WTC11 (cell line): ENCODE data around the gene C2orf66. TPM values are rescaled to one million over a fixed set of nuclear protein-coding genes. Genes with fewer than 3 reads are reported as not detected.

ENCODE experiments used
- ATAC-seq: fragments of 200-7000 bp; cut with Tn5 transposase; 2 replicates; pipeline ENCODE4 v1.10.0; 2021; ENCODE audit warnings: mild to moderate bottlenecking, moderate library complexity
- CTCF ChIA-PET: fragments of 300-600 bp; sonication (Branson Sonifier 250); formaldehyde crosslinking; loops from one replicate; lab custom pipeline; 2021; ENCODE audit warnings: antibody characterized with exemption; lab: Charles Lee
- POLR2A ChIA-PET: fragments of 350-600 bp; sonication (Branson Sonifier 250); formaldehyde crosslinking; loops from one replicate; lab custom pipeline; 2021; ENCODE audit warnings: antibody characterized with exemption; lab: Charles Lee
- DNase-seq: peaks from one replicate; pipeline ENCODE4 v3.0.0; 2021; ENCODE audit warnings: low spot score
- H3K27ac Mint-ChIP-seq: 2 replicates; pipeline ENCODE4 v1.8.0; 2021; ENCODE audit warnings: mixed read lengths
- H3K27me3 Mint-ChIP-seq: 2 replicates; pipeline ENCODE4 v1.8.0; 2021; ENCODE audit warnings: low read depth, mild to moderate bottlenecking, moderate library complexity, mixed read lengths
- H3K36me3 Mint-ChIP-seq: 2 replicates; pipeline ENCODE4 v1.8.0; 2021; ENCODE audit warnings: mixed read lengths
- H3K4me1 Mint-ChIP-seq: 2 replicates; pipeline ENCODE4 v1.8.0; 2022; ENCODE audit warnings: mixed read lengths
- H3K4me3 Mint-ChIP-seq: 2 replicates; pipeline ENCODE4 v1.8.0; 2021; ENCODE audit warnings: mild to moderate bottlenecking, moderate library complexity, mixed read lengths
- H3K9me3 Mint-ChIP-seq: 2 replicates; pipeline ENCODE4 v1.8.0; 2021; ENCODE audit warnings: mixed read lengths
- AFF4 ChIP-seq: sonication (generic); formaldehyde crosslinking; IDR thresholded peaks from 2 replicates; pipeline ENCODE4 v1.8.1; 2023; ENCODE audit warnings: mild to moderate bottlenecking, missing genetic modification reagents, borderline replicate concordance
- CREM ChIP-seq: sonication (generic); formaldehyde crosslinking; IDR thresholded peaks from 2 replicates; pipeline ENCODE4 v1.8.1; 2022; ENCODE audit warnings: mild to moderate bottlenecking, missing genetic modification reagents, moderate library complexity
- EMX1 ChIP-seq: fragments of 250-450 bp; sonication (Bioruptor Pico); IDR thresholded peaks from 2 replicates; pipeline ENCODE4 v1.8.0; 2021; ENCODE audit warnings: mild to moderate bottlenecking
- GABPB1 ChIP-seq: sonication (generic); formaldehyde crosslinking; IDR thresholded peaks from 2 replicates; pipeline ENCODE4 v1.8.1; 2023; ENCODE audit warnings: mild to moderate bottlenecking, missing genetic modification reagents
- IRF2 ChIP-seq: sonication (generic); formaldehyde crosslinking; IDR thresholded peaks from 2 replicates; pipeline ENCODE4 v1.8.0; 2022; ENCODE audit warnings: low read depth, missing genetic modification reagents, borderline replicate concordance
- MAX ChIP-seq: sonication (generic); formaldehyde crosslinking; IDR thresholded peaks from 2 replicates; pipeline ENCODE4 v1.8.0; 2022; ENCODE audit warnings: mild to moderate bottlenecking, missing genetic modification reagents
- MYBL2 ChIP-seq: sonication (generic); formaldehyde crosslinking; IDR thresholded peaks from 2 replicates; pipeline ENCODE4 v1.8.1; 2023; ENCODE audit warnings: mild to moderate bottlenecking, moderate library complexity, missing genetic modification reagents
- NR2C2 ChIP-seq: sonication (generic); formaldehyde crosslinking; IDR thresholded peaks from 2 replicates; pipeline ENCODE4 v1.8.0; 2022; ENCODE audit warnings: mild to moderate bottlenecking, missing genetic modification reagents
- NR3C1 ChIP-seq: sonication (generic); formaldehyde crosslinking; conservative IDR thresholded peaks from 2 replicates; pipeline ENCODE4 v1.8.1; 2023; ENCODE audit warnings: low read depth, mild to moderate bottlenecking, missing genetic modification reagents
- PRRX2 ChIP-seq: fragments of 250-450 bp; sonication (Bioruptor Pico); IDR thresholded peaks from 2 replicates; pipeline ENCODE4 v1.8.0; 2021; ENCODE audit warnings: mild to moderate bottlenecking
- RELA ChIP-seq: sonication (generic); formaldehyde crosslinking; IDR thresholded peaks from 2 replicates; pipeline ENCODE4 v1.8.1; 2022; ENCODE audit warnings: missing genetic modification reagents, mild to moderate bottlenecking, borderline replicate concordance
- SMAD3 ChIP-seq: sonication (generic); formaldehyde crosslinking; IDR thresholded peaks from 2 replicates; pipeline ENCODE4 v1.8.0; 2022; ENCODE audit warnings: missing genetic modification reagents, mild to moderate bottlenecking, borderline replicate concordance
- TP53 ChIP-seq: sonication (generic); formaldehyde crosslinking; IDR thresholded peaks from 2 replicates; pipeline ENCODE4 v1.8.1; 2023; ENCODE audit warnings: mild to moderate bottlenecking, missing genetic modification reagents
- ZNF317 ChIP-seq: sonication (generic); formaldehyde crosslinking; IDR thresholded peaks from 2 replicates; pipeline ENCODE4 v1.8.1; 2023; ENCODE audit warnings: low read depth, mild to moderate bottlenecking, moderate library complexity, missing genetic modification reagents, borderline replicate concordance
- ZNF671 ChIP-seq: fragments of 250-450 bp; sonication (Bioruptor Pico); IDR thresholded peaks from 2 replicates; pipeline ENCODE4 v1.8.0; 2021; ENCODE audit warnings: mild to moderate bottlenecking
- total RNA-seq: library from RNA; stranded (reverse); gene quantifications from 3 replicates; pipeline ENCODE4 v1.2.3, GENCODE V29; 2021
- TF ChIP-seq, protein P1 (sequence below): fragments of 200-600 bp; IDR thresholded peaks from 2 replicates; pipeline ENCODE4 v1.8.0; 2022; ENCODE audit warnings: antibody characterized with exemption
- TF ChIP-seq, protein P2 (sequence below): sonication (generic); formaldehyde crosslinking; IDR thresholded peaks from 2 replicates; pipeline ENCODE4 v1.8.0; 2022; ENCODE audit warnings: mild to moderate bottlenecking, missing genetic modification reagents
- TF ChIP-seq, protein P3 (sequence below): sonication (generic); formaldehyde crosslinking; IDR thresholded peaks from 2 replicates; pipeline ENCODE4 v1.8.1; 2023; ENCODE audit warnings: mild to moderate bottlenecking, missing genetic modification reagents
- TF ChIP-seq, protein P4 (sequence below): fragments of 250-450 bp; sonication (Bioruptor Pico); IDR thresholded peaks from 2 replicates; pipeline ENCODE4 v1.9.0; 2021; ENCODE audit warnings: mild to moderate bottlenecking, borderline replicate concordance

Gene C2orf66
- total RNA-seq, 1 experiment from 2014 or later: not detected

GRCh38 chr2:196846295-196846694 lies 37.1 kb upstream of the C2orf66 start (continued):
- TF ChIP-seq, protein P1, sequence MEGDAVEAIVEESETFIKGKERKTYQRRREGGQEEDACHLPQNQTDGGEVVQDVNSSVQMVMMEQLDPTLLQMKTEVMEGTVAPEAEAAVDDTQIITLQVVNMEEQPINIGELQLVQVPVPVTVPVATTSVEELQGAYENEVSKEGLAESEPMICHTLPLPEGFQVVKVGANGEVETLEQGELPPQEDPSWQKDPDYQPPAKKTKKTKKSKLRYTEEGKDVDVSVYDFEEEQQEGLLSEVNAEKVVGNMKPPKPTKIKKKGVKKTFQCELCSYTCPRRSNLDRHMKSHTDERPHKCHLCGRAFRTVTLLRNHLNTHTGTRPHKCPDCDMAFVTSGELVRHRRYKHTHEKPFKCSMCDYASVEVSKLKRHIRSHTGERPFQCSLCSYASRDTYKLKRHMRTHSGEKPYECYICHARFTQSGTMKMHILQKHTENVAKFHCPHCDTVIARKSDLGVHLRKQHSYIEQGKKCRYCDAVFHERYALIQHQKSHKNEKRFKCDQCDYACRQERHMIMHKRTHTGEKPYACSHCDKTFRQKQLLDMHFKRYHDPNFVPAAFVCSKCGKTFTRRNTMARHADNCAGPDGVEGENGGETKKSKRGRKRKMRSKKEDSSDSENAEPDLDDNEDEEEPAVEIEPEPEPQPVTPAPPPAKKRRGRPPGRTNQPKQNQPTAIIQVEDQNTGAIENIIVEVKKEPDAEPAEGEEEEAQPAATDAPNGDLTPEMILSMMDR: no peak
- TF ChIP-seq MYBL2 (CRISPR knock-in tag) (no peak), IRF2 (CRISPR knock-in tag) (no peak), GABPB1 (CRISPR knock-in tag) (no peak), PRRX2 (CRISPR knock-in tag) (no peak), NR3C1 (CRISPR knock-in tag) (no peak), ZNF317 (CRISPR knock-in tag) (no peak), NR2C2 (no peak), CREM (CRISPR knock-in tag) (no peak), SMAD3 (no peak)
- TF ChIP-seq, protein P2, sequence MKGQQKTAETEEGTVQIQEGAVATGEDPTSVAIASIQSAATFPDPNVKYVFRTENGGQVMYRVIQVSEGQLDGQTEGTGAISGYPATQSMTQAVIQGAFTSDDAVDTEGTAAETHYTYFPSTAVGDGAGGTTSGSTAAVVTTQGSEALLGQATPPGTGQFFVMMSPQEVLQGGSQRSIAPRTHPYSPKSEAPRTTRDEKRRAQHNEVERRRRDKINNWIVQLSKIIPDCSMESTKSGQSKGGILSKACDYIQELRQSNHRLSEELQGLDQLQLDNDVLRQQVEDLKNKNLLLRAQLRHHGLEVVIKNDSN (CRISPR knock-in tag): no peak
- TF ChIP-seq, all 79 proteins: peak for 0

DNA sequence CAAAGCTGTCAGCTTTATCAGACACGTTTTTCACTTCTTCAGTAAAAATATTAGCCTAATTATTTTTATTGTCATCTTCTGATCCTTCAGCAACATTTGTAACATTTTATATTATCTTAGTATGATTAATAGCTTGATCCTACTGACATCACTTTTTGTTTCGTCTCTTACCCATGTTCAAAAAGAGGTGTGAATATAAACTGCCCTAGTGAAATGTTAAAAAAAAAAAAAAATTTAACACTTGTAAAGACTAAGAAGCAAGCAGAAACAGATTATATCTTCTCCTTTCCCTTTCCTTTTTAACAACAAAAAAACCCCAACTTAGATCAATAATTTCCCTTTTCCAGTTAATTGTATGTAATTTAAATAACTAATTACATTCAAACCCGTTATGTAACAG lies 36.2 kb upstream of the C2orf66 start:
- no peak for TF ChIP-seq TP53 (CRISPR knock-in tag)
- no peak for TF ChIP-seq MYBL2 (CRISPR knock-in tag)
- no peak for TF ChIP-seq RELA (CRISPR knock-in tag)
- TF ChIP-seq, protein P3, sequence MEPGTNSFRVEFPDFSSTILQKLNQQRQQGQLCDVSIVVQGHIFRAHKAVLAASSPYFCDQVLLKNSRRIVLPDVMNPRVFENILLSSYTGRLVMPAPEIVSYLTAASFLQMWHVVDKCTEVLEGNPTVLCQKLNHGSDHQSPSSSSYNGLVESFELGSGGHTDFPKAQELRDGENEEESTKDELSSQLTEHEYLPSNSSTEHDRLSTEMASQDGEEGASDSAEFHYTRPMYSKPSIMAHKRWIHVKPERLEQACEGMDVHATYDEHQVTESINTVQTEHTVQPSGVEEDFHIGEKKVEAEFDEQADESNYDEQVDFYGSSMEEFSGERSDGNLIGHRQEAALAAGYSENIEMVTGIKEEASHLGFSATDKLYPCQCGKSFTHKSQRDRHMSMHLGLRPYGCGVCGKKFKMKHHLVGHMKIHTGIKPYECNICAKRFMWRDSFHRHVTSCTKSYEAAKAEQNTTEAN (CRISPR knock-in tag): no peak
- TF ChIP-seq, protein P4, sequence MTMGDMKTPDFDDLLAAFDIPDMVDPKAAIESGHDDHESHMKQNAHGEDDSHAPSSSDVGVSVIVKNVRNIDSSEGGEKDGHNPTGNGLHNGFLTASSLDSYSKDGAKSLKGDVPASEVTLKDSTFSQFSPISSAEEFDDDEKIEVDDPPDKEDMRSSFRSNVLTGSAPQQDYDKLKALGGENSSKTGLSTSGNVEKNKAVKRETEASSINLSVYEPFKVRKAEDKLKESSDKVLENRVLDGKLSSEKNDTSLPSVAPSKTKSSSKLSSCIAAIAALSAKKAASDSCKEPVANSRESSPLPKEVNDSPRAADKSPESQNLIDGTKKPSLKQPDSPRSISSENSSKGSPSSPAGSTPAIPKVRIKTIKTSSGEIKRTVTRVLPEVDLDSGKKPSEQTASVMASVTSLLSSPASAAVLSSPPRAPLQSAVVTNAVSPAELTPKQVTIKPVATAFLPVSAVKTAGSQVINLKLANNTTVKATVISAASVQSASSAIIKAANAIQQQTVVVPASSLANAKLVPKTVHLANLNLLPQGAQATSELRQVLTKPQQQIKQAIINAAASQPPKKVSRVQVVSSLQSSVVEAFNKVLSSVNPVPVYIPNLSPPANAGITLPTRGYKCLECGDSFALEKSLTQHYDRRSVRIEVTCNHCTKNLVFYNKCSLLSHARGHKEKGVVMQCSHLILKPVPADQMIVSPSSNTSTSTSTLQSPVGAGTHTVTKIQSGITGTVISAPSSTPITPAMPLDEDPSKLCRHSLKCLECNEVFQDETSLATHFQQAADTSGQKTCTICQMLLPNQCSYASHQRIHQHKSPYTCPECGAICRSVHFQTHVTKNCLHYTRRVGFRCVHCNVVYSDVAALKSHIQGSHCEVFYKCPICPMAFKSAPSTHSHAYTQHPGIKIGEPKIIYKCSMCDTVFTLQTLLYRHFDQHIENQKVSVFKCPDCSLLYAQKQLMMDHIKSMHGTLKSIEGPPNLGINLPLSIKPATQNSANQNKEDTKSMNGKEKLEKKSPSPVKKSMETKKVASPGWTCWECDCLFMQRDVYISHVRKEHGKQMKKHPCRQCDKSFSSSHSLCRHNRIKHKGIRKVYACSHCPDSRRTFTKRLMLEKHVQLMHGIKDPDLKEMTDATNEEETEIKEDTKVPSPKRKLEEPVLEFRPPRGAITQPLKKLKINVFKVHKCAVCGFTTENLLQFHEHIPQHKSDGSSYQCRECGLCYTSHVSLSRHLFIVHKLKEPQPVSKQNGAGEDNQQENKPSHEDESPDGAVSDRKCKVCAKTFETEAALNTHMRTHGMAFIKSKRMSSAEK: no peak
- no peak for DNase-seq
- ATAC-seq: no peak
- H3K9me3 Mint-ChIP-seq: no peaks in the 10 kb centered on the region
- H3K4me3 Mint-ChIP-seq: no peak overlapping the region
- POLR2A ChIA-PET: no interaction called here
- no peak overlapping the region for H3K27ac Mint-ChIP-seq
- H3K4me1 Mint-ChIP-seq: no peaks in the 10 kb centered on the region
- peaks cover 25% of the 10 kb centered on the region for H3K36me3 Mint-ChIP-seq
- H3K27me3 Mint-ChIP-seq: no peaks in the 10 kb centered on the region
- CTCF ChIA-PET: interaction anchor here (0.5 kb wide), 1 partner anchor 13 kb away, joined by 3 read pairs; no protein-coding TSS in a partner anchor

DNA sequence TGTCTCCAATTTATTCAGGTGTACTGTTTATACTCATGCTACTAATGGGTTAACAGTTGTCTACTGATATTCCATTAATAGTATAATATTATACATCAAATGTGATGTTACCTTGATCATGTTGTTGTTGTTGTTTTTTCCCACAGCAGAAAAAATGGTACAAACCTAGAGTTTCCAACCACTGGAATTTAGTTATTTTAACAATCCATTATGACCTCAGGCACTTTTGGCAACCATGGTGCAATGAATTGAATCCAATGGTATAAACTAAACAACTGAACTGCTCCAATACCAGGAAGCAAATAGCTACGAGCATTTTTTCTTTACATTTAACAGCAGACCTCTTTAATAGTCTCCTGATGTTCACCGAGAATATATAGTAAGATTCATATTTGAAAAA lies 31.0 kb upstream of the C2orf66 start:
- ChIA-PET POLR2A (no interaction called here), CTCF (no interaction called here)
- Mint-ChIP-seq H3K36me3 (peaks cover 19% of the 10 kb centered on the region), H3K4me1 (no peaks in the 10 kb centered on the region), H3K4me3 (no peak overlapping the region), H3K27me3 (no peaks in the 10 kb centered on the region), H3K27ac (no peak overlapping the region), H3K9me3 (no peaks in the 10 kb centered on the region)
- TF ChIP-seq ZNF671 (CRISPR knock-in tag): no peak
- no peak for TF ChIP-seq MAX
- no peak for TF ChIP-seq MYBL2 (CRISPR knock-in tag)
- no peak for TF ChIP-seq AFF4
- no peak for TF ChIP-seq EMX1 (CRISPR knock-in tag)
- no peak for ATAC-seq
- DNase-seq: no peak
